GM18870 (cell line): ENCODE measurements around the gene ACTR6.
"Not testable (repeated sequence)": the region's sequence is repeated elsewhere in the genome, so short reads cannot be mapped to it uniquely, and the experiment has no call there.

Source experiments
- ATAC-seq: cut with Tn5 transposase; IDR thresholded peaks from one replicate; pipeline ENCODE4 v1.9.1; 2021; ENCODE audit warnings: moderate library complexity; ENCODE audit not compliant: unreplicated experiment

Gene ACTR6

DNA sequence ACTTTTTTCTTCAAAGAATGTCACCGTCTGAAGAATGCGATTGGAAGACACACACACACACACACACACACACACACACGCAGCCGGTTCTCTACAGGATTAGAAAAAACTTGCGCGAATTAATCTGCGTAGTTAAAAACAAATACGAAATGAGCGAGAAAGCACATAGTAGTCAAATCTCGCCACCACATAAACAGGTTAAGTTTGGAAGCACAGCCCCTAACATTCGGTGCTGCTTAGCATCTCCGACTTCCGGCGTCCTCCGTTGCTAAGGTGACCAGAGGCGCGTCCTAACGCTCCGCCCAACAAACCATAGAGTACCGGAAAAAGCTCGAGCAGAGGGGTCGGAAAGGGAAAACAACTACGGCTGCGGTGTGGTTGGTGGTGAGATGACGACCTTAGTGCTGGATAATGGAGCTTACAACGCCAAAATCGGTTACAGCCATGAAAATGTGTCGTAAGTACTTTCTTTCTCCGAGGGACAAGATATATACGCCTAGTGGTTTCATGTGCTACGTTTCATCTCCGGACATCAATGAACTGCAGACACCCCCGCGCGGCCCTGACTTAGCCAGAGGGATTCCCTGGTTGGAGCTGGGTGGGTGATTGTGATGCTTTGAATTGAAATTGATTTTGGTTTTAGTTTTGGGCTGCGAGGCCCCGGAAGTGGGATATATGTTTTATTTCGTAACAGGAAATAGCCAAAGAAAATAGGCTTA, at the start of gene ACTR6:
TSS of gene ACTR6 (plus strand) at position 353 of the 719 bp plus-strand sequence. CDS start at position 390, 37 bp downstream.
- ATAC-seq = peak; percentile 94

DNA sequence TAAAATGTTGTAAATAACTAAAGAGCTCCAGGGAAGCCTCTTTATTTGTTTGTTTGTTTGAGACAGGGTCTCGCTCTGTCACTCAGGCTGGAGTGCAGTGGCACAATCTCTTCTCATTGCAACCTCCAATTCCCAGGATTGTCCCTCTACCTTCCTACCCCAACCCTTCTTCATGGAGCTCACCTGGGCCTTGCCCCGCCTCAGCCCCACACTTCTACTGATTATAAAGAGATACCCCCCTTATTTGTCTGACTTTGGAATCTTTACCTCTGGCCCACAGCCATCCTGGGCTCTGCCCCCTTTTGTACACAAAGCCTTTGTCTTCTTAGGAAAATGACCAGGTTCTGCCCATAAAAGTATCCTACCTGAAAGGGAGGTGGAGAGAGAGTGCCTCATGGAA, 48.8 kb upstream of the ACTR6 start:
- no peak for ATAC-seq

DNA sequence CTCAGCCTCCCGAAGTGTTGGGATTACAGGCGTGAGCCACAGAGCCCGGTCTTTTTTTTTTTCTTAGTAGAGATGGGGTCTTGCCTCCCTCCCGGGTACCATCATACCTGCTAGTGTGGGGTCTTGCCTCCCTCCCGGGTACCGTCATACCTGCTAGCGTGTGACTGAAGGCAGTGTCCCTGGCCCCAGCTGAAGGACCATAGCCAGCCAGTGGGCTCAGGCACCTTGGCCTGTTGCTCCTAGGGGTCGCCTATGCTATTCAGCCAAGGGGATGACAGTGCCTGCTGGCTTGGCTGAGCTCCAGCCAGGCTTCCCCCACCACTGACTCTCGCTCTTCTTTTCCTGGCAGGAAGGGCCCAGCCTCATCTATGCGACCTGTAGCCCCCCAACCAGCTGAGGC, 47.5 kb upstream of the ACTR6 start:
- no peak for ATAC-seq

DNA sequence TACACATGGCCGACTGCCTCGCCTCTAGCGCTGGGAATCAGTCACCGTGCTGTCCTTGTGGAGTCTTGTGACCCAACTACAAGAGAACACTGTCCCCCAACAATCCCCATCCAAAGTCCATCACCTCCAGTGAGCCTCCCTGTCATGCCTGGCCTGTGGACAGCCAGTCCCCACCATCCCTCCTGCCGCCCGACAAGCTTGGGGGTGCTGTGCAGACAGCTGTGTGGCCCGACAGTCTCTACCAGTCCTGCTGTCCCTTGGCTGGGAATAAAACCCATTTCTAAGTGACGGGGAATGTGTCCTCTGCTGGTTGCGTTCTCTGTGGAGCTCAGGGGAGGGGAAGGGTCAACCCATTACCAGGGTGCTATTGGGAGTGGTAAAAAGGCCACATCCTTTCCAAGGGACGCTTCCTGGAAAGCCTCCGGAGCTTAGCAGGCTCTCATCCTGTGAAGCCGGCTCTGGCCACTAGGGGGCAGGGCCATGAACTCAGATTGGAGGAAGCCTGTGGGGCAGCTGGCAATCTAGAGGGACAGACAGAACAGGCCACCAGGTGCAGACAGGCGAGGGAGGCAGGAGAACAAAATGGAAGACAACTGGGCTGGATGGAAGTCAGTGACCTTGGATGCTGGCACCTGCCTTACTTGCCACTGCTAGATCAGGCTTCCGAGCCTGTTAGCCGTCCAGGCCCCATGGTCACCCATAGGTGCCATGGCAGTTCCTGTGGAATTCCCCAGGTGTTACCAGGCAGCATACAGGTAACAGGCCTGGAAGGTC, 46.0 kb upstream of the ACTR6 start:
- peak; percentile 75 for ATAC-seq

DNA sequence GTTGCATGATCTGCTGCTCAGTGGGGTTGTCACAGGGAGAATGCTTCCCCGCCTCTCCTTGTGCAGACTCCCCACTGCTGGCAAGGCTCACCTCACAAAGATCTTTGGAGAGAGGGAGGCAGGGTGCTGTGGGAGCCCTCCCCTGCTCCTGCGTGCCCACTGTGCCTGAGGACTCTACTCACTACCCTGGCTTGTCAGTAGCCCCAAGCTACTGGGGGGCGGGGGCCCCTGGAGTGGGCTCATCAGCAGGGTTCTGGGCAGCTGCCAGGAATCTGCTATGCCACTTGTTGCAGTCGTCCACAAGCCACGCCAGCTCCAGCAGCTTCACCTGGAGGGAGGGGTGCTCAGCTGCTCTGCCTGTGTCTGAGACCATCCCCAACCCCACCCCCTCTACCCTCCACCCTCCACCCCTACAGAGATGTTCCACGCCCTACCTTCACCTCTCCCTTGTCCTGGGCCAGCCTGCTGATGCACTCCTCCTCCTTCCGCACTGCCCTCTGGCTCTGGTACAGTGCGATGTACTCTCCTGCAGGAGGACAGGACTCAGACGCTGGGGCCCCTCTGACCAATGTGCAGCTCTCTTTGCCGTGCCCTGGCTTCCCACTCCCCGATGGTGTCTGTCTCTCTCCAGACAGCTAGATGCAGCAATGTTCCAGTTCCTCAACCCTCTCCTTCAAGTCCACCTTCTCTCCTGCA, 43.7 kb upstream of the ACTR6 start:
- no peak for ATAC-seq

DNA sequence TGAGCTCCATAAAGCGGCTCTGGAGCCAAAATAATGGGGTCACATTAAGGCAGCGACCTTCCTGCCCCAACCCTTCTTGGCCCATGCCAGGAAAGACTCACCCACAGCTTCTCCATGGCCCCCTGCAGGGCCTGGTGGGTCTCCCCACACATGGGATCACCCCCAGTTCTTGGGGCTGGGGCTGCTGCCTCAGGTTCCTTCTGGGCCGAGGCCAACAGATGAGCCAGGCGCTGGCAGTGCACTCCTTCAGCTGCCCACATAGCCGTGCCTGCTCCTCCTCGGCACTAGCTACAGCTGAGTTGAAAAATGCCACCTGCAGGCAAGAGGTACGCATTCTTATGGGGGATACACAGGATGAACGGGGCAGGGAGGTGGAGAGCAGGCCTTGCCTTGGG, 43.2 kb upstream of the ACTR6 start:
- ATAC-seq = no peak

DNA sequence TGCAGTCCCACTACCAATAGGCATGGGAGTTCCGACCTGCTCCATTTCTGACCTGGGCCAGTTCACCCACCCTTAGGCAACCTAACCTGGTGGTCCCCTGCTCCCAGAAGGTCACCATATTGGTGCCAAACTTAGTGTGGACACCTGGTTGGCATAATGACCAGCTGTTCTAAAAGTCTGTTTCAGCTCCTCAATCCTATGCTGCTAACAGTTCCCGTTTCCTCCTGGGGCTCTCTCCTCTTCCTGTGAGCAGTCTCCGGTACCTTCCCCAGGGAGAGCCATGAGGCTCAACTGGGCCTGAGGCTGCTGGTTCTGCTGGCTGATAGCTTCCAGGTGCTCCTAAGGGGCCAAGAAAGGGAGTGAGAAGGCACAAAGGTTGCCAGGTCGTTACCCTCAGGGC, 42.1 kb upstream of the ACTR6 start:
- ATAC-seq = no peak

DNA sequence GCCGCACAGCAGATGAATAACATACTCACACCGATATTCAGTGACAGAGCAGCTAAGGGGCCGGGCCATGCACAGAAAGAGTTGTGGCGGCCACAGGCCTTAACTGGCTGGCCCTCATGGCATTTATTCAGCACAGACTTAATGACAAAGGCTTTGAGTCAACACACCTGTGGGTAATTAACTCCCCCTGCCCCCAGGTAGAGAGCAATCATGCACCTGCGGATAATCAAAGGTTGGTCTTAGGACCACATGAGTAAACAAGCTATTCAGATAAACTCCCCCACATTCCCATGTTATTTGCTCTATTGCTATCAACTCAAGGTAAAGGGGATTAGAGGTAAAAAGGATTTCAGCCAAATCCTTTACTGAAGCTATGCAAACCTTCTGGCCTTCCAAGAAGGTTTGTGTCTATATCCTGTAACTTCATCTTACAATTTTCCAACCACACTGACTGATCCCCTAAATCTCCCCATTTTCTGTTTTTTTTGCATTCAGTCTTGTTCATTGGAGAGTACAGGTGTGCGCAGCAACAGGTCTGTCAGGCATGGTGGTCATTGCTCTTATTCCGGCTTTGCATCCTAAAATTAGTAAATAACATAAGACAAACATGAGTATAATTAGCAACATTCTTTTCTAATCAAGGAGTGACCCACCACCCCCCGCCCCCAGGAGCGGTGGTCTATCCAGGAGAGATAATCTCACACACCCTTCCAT, 41.1 kb upstream of the ACTR6 start:
- no peak for ATAC-seq

DNA sequence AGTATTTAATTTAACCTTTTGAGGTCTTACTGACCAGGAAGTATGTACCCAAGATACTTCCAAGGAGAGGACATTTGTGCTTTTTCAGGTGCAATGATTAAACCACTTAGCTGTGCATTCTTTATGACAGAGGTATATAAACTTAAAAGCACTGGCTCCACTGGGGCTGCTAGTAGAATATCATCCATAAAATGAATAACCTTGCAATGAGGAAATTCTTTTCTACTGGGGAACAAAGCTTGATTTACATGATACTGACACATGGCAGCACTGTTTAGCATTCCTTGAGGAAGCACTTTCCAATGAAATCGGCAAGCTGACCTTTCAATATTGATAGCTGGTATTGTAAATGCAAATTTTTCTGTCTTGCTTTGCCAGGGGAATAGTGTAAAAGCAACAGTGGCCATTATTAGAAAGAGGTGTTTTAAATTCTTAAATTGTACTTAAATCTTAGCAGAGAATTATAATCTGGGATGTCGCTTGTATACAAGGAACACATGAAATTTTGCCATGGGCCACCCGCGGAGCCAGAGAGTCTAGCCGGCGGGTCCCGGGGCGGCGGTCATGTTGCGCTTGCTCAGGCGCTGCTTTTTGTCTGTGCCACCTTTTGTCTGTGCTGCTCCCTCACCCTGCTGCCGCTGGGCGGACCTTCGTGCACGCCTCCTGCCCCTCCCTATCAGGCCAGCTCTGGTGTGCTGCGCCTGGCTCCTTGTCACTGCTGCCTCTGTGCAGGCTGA, 37.0 kb upstream of the ACTR6 start:
- ATAC-seq = peak; percentile 96

DNA sequence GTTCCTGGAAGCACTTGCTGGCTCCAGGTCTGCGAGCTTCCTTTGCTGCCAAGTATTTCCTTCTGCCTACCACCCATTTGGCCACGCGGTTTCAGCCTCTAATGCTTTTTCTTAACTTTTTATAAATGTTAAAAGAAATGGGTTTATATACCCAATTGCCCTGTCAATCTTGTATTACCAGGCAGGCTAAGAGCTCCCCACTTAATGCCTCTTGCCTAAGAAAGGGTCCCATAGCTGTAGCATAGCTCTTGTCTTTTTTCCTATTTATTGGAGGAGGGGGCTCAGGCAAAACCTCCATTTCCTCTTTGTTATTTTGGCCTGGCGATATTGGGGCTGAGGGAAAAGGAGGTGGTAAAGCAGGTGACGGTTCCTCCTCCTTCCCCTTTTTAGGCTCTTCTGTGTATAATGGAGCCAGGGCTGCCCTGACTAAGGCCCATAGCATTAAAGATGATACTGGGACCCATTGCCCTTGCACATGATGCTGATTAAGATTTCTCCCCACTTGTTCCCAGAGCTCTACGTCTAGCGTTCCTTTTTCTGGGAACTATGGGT, 36.4 kb upstream of the ACTR6 start:
- ATAC-seq = peak; percentile 16

DNA sequence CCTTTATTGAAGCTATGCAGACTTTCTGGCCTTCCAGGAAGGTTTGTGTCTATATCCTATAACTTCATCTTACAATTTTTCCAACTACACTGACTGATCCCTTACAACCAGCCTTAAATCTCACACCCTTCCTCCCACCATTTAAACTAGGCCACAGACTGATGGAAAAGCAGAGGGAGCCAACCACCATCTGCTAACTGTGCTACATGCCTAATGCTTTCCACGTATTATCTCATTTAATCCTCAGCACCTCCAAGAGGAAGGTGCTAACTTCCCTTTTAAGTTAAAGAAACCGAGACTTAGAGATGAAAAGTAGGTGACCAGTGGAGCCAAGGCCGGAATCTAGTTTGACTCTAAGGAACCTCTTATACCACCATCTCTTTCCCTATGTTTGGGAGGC, 35.3 kb upstream of the ACTR6 start:
- ATAC-seq = no peak

DNA sequence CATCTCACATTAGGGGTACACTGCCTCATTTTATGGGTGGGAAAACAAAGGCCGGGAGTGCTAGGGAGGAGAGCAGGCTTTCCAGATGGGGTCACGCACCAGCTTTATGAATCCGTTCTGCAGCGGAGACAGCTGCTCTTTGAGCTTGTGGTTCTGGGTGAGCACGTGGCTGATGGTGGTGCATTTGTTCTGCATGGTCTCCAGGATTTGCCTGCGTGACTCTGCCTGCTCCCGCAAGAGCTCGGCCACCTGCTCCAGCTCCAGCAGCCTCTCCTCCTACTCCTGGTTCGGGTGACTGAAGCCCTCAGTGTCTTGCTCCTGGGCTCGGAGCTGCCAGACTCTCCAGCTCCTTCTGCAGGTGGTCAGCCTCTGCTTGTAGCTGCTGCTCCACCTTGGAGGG, 34.4 kb upstream of the ACTR6 start:
- ATAC-seq = no peak

DNA sequence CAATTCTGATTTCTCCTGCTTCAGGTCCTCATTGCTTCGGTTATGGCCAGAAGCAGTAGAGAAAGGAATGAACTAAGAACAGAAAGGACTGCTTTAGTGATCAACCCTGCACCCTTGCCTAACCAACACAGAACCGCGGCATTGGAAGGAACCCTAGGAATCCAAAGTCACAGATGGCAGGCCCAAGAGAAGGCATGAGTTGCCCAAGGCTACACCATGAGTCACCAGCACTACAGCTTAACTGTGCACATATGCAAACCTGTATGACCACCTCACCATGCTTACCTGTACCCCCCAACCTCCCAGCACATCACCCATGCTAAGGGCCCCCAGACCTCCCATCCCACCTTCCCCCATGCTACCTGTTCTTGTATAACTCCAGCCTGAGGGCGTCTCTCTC, 32.1 kb upstream of the ACTR6 start:
- ATAC-seq = no peak

DNA sequence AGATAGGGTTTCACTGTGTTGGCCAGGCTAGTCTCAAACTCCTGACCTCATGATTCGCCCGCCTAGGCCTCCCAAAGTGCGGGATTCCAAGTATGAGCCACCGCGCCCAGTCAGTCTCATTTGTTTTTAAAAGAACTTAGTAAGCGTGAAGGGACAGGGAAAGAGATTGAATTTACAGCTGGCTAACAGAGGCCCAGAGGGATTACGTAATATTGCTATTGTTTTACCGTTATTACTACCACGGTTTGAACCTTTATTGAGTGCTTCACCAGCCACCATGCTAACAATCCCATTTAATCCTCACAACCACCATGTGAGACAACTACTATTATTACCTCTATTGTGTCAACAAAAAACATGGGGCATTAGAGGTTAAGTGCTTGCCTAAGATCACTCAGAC, 31.3 kb upstream of the ACTR6 start:
- ATAC-seq = no peak

DNA sequence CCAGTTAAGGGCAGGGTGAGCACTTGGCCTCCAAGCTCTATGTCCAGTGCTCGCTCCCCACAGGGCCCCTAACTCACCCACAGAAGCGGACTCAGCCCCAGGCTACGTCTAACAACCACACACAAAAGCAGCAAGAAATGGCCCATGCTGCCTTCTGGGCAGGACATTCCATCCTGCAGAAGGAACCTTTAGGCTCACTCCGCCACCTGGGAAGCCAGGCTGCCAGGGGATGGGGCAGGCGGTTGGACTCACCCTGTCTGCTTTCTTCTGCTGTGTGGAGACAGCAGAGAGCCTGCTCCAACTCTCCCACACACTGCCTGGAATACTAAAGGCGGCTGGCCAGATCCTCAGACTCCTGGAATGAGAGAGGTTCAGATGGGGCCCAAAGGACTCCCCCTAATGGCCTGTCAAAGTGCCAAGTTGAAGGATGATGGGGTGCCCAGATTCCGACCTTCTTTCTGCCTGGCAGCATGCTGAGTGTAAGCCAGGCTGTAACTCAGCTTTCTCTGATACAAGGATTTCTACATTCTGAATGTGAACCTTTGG, 30.2 kb upstream of the ACTR6 start:
- no peak for ATAC-seq

DNA sequence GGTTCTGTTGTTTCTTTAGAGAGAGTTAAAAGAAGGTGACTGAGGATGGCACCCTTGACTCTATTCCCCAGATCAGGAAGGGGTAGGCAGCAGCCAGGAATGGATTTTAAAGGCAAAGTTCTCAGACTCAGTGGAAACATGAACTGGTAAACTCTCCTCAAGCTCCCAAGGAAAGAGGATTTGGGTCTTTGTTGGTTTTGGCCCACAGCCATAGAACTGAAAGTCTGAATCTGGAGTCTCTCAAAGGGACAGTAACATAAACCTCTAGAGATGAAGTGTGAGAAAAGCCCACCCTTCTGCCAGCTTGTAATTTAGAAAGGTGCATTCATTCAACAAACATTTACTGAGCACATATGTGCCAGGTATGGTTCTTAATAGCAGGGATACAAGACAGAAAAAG, 29.4 kb upstream of the ACTR6 start:
- ATAC-seq = no peak

DNA sequence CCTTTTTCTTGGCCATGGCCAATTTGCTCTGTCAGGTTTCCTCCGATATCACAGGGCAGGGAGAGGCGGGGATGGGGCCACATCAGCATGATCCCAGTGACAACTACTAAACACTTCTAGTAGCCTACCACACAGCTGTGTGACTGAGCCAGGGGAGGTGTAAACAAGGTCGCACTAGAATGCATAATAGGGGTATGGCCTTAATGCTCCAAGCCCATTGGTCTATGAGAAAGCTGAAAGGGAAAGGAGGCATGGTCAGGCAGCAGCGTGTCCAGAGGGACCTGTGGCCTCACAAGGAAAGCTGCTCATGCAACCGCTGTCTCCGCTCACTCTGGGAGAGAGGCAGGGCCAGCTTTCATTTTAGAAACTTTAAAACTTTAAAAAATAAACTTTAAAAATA, 27.5 kb upstream of the ACTR6 start:
- ATAC-seq = no peak

DNA sequence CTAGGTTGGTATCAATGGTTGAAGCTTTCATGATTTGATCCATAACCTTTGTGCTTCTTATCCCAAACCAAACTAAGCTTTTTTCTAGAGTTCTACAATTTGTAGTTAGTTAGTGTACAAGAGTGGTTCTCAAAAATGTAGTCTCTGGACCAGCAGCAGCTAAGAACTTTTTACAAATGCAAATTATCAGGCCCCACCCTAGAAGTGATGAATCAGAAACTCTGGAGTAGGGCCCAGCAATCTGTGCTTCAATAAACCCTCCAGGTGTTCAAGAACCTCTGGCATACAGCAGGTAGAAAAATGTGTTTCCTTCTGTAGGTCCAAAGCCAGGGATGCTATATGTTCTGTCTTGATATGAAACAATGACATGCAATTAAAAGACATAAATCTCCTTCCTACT, 26.1 kb upstream of the ACTR6 start:
- no peak for ATAC-seq

DNA sequence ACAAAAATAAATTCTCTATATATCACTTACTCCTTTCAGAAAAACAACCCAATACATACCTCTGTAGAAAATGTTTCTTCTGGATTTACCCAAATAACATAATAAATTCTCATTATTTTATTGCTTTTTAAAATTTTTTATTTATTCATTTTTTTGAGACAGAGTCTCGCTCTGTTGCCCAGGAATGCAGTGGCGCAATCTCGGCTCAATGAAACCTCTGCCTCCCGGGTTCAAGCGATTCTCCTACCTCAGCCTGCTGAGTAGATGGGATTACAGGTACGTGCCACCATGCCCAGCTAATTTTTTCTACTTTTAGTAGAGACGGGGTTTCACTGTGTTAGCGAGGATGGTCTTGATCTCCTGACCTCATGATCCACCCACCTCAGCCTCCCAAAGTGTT, 24.1 kb upstream of the ACTR6 start:
- ATAC-seq = not testable (repeated sequence)

DNA sequence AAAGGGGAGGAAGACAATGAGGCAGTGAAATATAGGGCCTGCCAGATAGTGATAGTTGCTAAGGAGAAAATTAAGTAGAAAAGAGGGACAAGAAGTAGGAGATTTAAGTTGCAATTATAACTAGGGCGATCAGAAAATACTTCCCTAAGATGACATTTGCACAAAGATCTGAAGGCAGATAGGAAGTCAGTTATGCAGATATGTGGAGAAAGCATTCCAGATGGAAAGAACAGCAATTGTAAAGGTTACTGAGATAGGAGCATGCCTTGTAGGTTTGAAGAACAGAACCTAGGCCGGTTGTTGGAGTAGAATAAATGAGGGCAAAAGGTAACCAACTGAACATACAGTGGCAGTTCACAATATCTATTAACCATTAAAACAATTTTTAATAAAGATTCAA, 21.4 kb upstream of the ACTR6 start:
- no peak for ATAC-seq
